Liver (tissue), 9 donors: ENCODE results near the gene UBR3. TPM values are rescaled to one million over a fixed set of nuclear protein-coding genes. Genes with fewer than 3 reads are reported as not detected.

ENCODE experiments used
- DNase-seq: peaks from one replicate; pipeline ENCODE4 v3.0.0-alpha.2; 2017; ENCODE audit warnings: low spot score
- H3K27ac ChIP-seq, 2 donors: one replicate each; pipeline ENCODE4 v1.7.0; 2013; ENCODE audit warnings: inconsistent platforms in 2 of 2, low read length in 2 of 2, control low read depth in 1 of 2, low read depth in 1 of 2, mild to moderate bottlenecking in 1 of 2
- H3K27me3 ChIP-seq, 4 donors: one replicate each; pipeline versions ENCODE4 v1.6.1 to v1.7.0; 2013; ENCODE audit warnings: low read length in 3 of 4, inconsistent platforms in 1 of 4, mild to moderate bottlenecking in 1 of 4, moderate library complexity in 1 of 4; ENCODE audit not compliant: control insufficient read depth in 4 of 4, insufficient read depth in 4 of 4
- H3K36me3 ChIP-seq, 4 donors: one replicate each; pipeline versions ENCODE4 v1.6.1 to v1.7.0; 2013; ENCODE audit warnings: low read length in 3 of 4, mild to moderate bottlenecking in 3 of 4, low read depth in 1 of 4, moderate library complexity in 1 of 4; ENCODE audit not compliant: control insufficient read depth in 4 of 4, insufficient read depth in 3 of 4
- H3K4me1 ChIP-seq, 4 donors: one replicate each; pipeline versions ENCODE4 v1.6.1 to v1.7.0; 2013; ENCODE audit warnings: low read length in 3 of 4, mild to moderate bottlenecking in 3 of 4, moderate library complexity in 1 of 4; ENCODE audit not compliant: control insufficient read depth in 4 of 4, insufficient read depth in 4 of 4
- H3K4me3 ChIP-seq, 3 donors: one replicate each; pipeline versions ENCODE4 v1.6.1 to v1.7.0; 2013; ENCODE audit warnings: low read length in 3 of 3, control low read depth in 1 of 3, low read depth in 1 of 3, mild to moderate bottlenecking in 1 of 3
- H3K9ac ChIP-seq, 2 donors: one replicate each; pipeline ENCODE4 v1.7.0; 2013; ENCODE audit warnings: low read length in 2 of 2, mild to moderate bottlenecking in 2 of 2, moderate library complexity in 2 of 2, control low read depth in 1 of 2, low read depth in 1 of 2
- H3K9me3 ChIP-seq, 4 donors: one replicate each; pipeline versions ENCODE4 v1.6.1 to v1.7.0; 2013; ENCODE audit warnings: low read length in 3 of 4; ENCODE audit not compliant: control insufficient read depth in 4 of 4
- EGR1 ChIP-seq, 2 donors: IDR thresholded peaks; 2 replicates each; pipeline ENCODE4 v1.6.1; 2016 to 2018; ENCODE audit warnings: antibody characterized with exemption in 2 of 2, low read depth in 2 of 2
- FOXA1 ChIP-seq: IDR thresholded peaks from 2 replicates; pipeline ENCODE4 v1.6.1; 2016; ENCODE audit warnings: antibody characterized with exemption
- FOXA2 ChIP-seq: IDR thresholded peaks from 2 replicates; pipeline ENCODE4 v1.6.1; 2016; ENCODE audit warnings: antibody characterized with exemption
- GABPA ChIP-seq, 2 donors: IDR thresholded peaks in 1 of 2; conservative IDR thresholded peaks in 1 of 2; 2 replicates each; pipeline ENCODE4 v1.6.1; 2016; ENCODE audit warnings: antibody characterized with exemption in 2 of 2, mild to moderate bottlenecking in 1 of 2, moderate library complexity in 1 of 2
- HNF4A ChIP-seq, 2 donors: conservative IDR thresholded peaks; 2 replicates each; pipeline ENCODE4 v1.6.1; 2016; ENCODE audit warnings: antibody characterized with exemption in 2 of 2, mild to moderate bottlenecking in 2 of 2
- HNF4G ChIP-seq: IDR thresholded peaks from 2 replicates; pipeline ENCODE4 v1.6.1; 2016; ENCODE audit warnings: antibody characterized with exemption
- JUND ChIP-seq, 2 donors: IDR thresholded peaks; 2 replicates each; pipeline ENCODE4 v1.6.1; 2016; ENCODE audit warnings: antibody characterized with exemption in 2 of 2
- NR2F2 ChIP-seq: IDR thresholded peaks from 2 replicates; pipeline ENCODE4 v1.6.1; 2016; ENCODE audit warnings: antibody characterized with exemption
- RAD21 ChIP-seq, 2 donors: IDR thresholded peaks; 2 replicates each; pipeline ENCODE4 v1.6.1; 2016; ENCODE audit warnings: antibody characterized with exemption in 2 of 2, mild to moderate bottlenecking in 2 of 2
- RXRA ChIP-seq, 2 donors: IDR thresholded peaks; 2 replicates each; pipeline ENCODE4 v1.6.1; 2017 to 2018; ENCODE audit warnings: antibody characterized with exemption in 2 of 2, mild to moderate bottlenecking in 1 of 2
- SP1 ChIP-seq: IDR thresholded peaks from 2 replicates; pipeline ENCODE4 v1.6.1; 2018; ENCODE audit warnings: antibody characterized with exemption, mild to moderate bottlenecking
- TAF1 ChIP-seq: conservative IDR thresholded peaks from 2 replicates; pipeline ENCODE4 v1.6.1; 2016; ENCODE audit warnings: antibody characterized with exemption, mild to moderate bottlenecking
- YY1 ChIP-seq: IDR thresholded peaks from 2 replicates; pipeline ENCODE4 v1.6.1; 2016; ENCODE audit warnings: antibody characterized with exemption, mild to moderate bottlenecking
- WGBS: extraction: QIAGEN DNeasy Blood & Tissue Kit; methylation state at CpG from one replicate; pipeline ENCODE4 v1.1.7; 2013; 5-methylcytosine and 5-hydroxymethylcytosine counted together
- polyA plus RNA-seq, 2 donors: library from polyadenylated mRNA; stranded (reverse) in 1 of 2; unstranded in 1 of 2; fragments of 200-250 nt in 1 of 2; fragments of >200 nt in 1 of 2; fragmentation: Nextera tagmentation in 1 of 2; extraction: Ambion mirVana in 1 of 2; gene quantifications; one replicate each; pipeline versions ENCODE4 v1.2.1 to v1.2.3, GENCODE V29; 2013 to 2015
- total RNA-seq, 2 donors: library from RNA; depleted of rRNA; stranded (reverse); fragments of >200 nt; gene quantifications; one replicate each; pipeline ENCODE4 v1.2.3, GENCODE V29; 2014
- TF ChIP-seq, protein P1 (sequence below): IDR thresholded peaks from 2 replicates; pipeline ENCODE4 v1.6.1; 2016; ENCODE audit warnings: antibody characterized with exemption
- TF ChIP-seq, protein P2 (sequence below): IDR thresholded peaks from 2 replicates; pipeline ENCODE4 v1.6.1; 2016; ENCODE audit warnings: antibody characterized with exemption
- TF ChIP-seq, protein P3 (sequence below): IDR thresholded peaks from 2 replicates; pipeline ENCODE4 v1.6.1; 2016; ENCODE audit warnings: antibody characterized with exemption, mild to moderate bottlenecking
- TF ChIP-seq, protein P4 (sequence below): IDR thresholded peaks from 2 replicates; pipeline ENCODE4 v1.6.1; 2016; ENCODE audit warnings: antibody characterized with exemption
- TF ChIP-seq, protein P5 (sequence below): fragments of 150-350 bp; IDR thresholded peaks from 2 replicates; pipeline ENCODE4 v1.5.1; 2017; ENCODE audit warnings: improper control_type of control experiment, low read depth, low read length; ENCODE audit not compliant: missing input control
- donor health status: healthy.
- donor health status: healthy.
- donor health status: healthy.
- donor health status: healthy.
- donor health status: healthy.

UBR3 gene
- total and polyA plus RNA-seq, 4 donors = 8.5 to 69.4 (median 28.4) TPM

DNA sequence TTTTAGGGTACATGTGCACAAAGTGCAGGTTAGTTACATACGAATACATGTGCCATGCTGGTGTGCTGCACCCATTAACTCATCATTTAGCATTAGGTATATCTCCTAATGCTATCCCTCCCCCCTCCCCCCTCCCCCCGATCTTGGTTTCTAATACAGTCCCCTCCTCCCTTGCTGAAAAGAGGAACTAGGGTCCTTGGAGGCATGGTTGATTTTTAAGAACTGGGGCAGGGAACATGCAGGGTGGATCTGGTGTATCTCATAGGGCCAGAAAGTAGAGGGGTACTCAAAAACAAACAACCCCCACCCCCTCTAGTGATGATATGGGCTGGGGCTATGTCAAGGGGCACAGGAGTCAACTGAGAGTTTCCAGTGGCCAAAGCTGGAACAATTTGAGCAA, 153.4 kb downstream of the UBR3 start:
- 89% methylated on average over 2 of the region's 2 CpGs for WGBS
- TF ChIP-seq RAD21 (IDR thresholded peaks at IDR 0.05) = no peak
- TF ChIP-seq, protein P1, sequence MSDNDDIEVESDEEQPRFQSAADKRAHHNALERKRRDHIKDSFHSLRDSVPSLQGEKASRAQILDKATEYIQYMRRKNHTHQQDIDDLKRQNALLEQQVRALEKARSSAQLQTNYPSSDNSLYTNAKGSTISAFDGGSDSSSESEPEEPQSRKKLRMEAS = no peak
- no peak for TF ChIP-seq YY1
- TF ChIP-seq, protein P2, sequence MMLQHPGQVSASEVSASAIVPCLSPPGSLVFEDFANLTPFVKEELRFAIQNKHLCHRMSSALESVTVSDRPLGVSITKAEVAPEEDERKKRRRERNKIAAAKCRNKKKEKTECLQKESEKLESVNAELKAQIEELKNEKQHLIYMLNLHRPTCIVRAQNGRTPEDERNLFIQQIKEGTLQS = no peak
- no peak for TF ChIP-seq RXRA (IDR thresholded peaks at IDR 0.05)
- TF ChIP-seq, protein P3, sequence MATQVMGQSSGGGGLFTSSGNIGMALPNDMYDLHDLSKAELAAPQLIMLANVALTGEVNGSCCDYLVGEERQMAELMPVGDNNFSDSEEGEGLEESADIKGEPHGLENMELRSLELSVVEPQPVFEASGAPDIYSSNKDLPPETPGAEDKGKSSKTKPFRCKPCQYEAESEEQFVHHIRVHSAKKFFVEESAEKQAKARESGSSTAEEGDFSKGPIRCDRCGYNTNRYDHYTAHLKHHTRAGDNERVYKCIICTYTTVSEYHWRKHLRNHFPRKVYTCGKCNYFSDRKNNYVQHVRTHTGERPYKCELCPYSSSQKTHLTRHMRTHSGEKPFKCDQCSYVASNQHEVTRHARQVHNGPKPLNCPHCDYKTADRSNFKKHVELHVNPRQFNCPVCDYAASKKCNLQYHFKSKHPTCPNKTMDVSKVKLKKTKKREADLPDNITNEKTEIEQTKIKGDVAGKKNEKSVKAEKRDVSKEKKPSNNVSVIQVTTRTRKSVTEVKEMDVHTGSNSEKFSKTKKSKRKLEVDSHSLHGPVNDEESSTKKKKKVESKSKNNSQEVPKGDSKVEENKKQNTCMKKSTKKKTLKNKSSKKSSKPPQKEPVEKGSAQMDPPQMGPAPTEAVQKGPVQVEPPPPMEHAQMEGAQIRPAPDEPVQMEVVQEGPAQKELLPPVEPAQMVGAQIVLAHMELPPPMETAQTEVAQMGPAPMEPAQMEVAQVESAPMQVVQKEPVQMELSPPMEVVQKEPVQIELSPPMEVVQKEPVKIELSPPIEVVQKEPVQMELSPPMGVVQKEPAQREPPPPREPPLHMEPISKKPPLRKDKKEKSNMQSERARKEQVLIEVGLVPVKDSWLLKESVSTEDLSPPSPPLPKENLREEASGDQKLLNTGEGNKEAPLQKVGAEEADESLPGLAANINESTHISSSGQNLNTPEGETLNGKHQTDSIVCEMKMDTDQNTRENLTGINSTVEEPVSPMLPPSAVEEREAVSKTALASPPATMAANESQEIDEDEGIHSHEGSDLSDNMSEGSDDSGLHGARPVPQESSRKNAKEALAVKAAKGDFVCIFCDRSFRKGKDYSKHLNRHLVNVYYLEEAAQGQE = no peak
- TF ChIP-seq, protein P4, sequence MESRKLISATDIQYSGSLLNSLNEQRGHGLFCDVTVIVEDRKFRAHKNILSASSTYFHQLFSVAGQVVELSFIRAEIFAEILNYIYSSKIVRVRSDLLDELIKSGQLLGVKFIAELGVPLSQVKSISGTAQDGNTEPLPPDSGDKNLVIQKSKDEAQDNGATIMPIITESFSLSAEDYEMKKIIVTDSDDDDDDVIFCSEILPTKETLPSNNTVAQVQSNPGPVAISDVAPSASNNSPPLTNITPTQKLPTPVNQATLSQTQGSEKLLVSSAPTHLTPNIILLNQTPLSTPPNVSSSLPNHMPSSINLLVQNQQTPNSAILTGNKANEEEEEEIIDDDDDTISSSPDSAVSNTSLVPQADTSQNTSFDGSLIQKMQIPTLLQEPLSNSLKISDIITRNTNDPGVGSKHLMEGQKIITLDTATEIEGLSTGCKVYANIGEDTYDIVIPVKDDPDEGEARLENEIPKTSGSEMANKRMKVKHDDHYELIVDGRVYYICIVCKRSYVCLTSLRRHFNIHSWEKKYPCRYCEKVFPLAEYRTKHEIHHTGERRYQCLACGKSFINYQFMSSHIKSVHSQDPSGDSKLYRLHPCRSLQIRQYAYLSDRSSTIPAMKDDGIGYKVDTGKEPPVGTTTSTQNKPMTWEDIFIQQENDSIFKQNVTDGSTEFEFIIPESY = no peak
- TF ChIP-seq EGR1 (IDR thresholded peaks at IDR 0.05; ENCODE audit: low read depth in 2 of 2) = no peak

DNA sequence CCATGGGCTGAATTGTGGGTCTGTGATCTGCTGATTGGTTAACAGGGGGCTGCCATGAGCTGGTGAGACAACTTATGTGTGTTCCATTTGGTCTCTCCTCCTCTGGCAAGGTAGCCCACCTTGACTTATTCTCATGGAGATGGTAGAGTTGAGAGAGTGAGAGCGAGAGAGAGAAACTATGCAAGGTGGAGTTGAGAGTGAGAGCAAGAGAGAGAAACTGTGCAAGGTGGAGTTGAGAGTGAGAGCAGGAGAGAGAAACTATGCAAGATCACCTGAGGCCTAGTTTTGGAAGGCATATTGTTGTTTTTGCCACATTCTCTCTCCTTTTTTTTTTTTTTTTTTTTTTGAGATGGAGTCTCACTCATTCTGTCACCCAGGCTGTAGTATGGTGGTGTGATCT, 155.7 kb downstream of the UBR3 start:
- DNase-seq = no peak
- H3K27me3 ChIP-seq = no peaks in the 10 kb centered on the region
- no peak overlapping the region for H3K9ac ChIP-seq
- H3K9me3 ChIP-seq = no peaks in the 10 kb centered on the region
- H3K4me1 ChIP-seq = no peaks in the 10 kb centered on the region
- 54% methylated on average over 1 of the region's 1 CpG for WGBS
- H3K27ac ChIP-seq = no peak overlapping the region
- H3K4me3 ChIP-seq = no peak overlapping the region
- peaks cover 0 to 3% (median 2%) of the 10 kb centered on the region in 4 donors for H3K36me3 ChIP-seq
- no peak for TF ChIP-seq HNF4A (conservative IDR thresholded peaks at IDR 0.05)
- no peak for TF ChIP-seq SP1
- no peak for TF ChIP-seq RXRA (IDR thresholded peaks at IDR 0.05)
- TF ChIP-seq, protein P5, sequence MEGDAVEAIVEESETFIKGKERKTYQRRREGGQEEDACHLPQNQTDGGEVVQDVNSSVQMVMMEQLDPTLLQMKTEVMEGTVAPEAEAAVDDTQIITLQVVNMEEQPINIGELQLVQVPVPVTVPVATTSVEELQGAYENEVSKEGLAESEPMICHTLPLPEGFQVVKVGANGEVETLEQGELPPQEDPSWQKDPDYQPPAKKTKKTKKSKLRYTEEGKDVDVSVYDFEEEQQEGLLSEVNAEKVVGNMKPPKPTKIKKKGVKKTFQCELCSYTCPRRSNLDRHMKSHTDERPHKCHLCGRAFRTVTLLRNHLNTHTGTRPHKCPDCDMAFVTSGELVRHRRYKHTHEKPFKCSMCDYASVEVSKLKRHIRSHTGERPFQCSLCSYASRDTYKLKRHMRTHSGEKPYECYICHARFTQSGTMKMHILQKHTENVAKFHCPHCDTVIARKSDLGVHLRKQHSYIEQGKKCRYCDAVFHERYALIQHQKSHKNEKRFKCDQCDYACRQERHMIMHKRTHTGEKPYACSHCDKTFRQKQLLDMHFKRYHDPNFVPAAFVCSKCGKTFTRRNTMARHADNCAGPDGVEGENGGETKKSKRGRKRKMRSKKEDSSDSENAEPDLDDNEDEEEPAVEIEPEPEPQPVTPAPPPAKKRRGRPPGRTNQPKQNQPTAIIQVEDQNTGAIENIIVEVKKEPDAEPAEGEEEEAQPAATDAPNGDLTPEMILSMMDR = no peak
- TF ChIP-seq YY1 = no peak
- no peak for TF ChIP-seq GABPA (IDR thresholded peaks at IDR 0.05 in 1 of 2, conservative IDR thresholded peaks at IDR 0.05 in 1 of 2)
- no peak for TF ChIP-seq NR2F2
- TF ChIP-seq FOXA2 = no peak
- no peak for TF ChIP-seq EGR1 (IDR thresholded peaks at IDR 0.05; ENCODE audit: low read depth in 2 of 2)
- no peak for TF ChIP-seq RAD21 (IDR thresholded peaks at IDR 0.05)
- TF ChIP-seq JUND (IDR thresholded peaks at IDR 0.05) = no peak
- TF ChIP-seq HNF4G = no peak
- TF ChIP-seq, protein P2 = no peak
- no peak for TF ChIP-seq FOXA1
- TF ChIP-seq TAF1 = no peak
- TF ChIP-seq, protein P4 = no peak
- TF ChIP-seq, protein P3 = no peak

More for the DNA sequence above, 153.4 kb downstream of the UBR3 start:
- Histone ChIP-seq H3K27me3 (no peaks in the 10 kb centered on the region), H3K9ac (no peak overlapping the region), H3K4me3 (no peak overlapping the region), H3K27ac (no peak overlapping the region), H3K9me3 (peaks cover 0 to 3% (median 0%) of the 10 kb centered on the region in 4 donors), H3K4me1 (no peaks in the 10 kb centered on the region), H3K36me3 (peaks cover 0 to 7% (median 3%) of the 10 kb centered on the region in 4 donors)
- DNase-seq = no peak
